SK-N-SH (cell line): Measurements from ENCODE around the gene ECM1. TPM values are rescaled to one million over a fixed set of nuclear protein-coding genes. Genes with fewer than 3 reads are reported as not detected.

Experiments
- CTCF ChIA-PET: fragments of 300-600, 350-600 bp; formaldehyde crosslinking; extraction: SDS; loops from one replicate; lab custom pipeline; 2021; lab: Yijun Ruan, JAX
- POLR2A ChIA-PET: fragments of 350-600 bp; sonication (Branson Sonifier 250); formaldehyde crosslinking; extraction: SDS; loops from one replicate; lab custom pipeline; 2020; ENCODE audit warnings: antibody characterized with exemption, inconsistent platforms; lab: Yijun Ruan, JAX
- DNase-seq: peaks from one replicate; pipeline ENCODE4 v3.0.0; 2012
- H2AFZ ChIP-seq: fragments of 200-600 bp; sonication (generic); 2 replicates; pipeline ENCODE4 v1.8.1; 2016; ENCODE audit warnings: antibody characterized with exemption, mild to moderate bottlenecking, low read depth
- H3F3A ChIP-seq: fragments of 200-600 bp; sonication (generic); replicated peaks from 2 replicates; pipeline ENCODE3; 2016; ENCODE audit warnings: antibody characterized with exemption, mild to moderate bottlenecking; ENCODE audit not compliant: insufficient read depth
- H3K27ac ChIP-seq, 2 experiments: fragments of 200-500 bp in 1 of 2; fragments of 200-600 bp in 1 of 2; sonication (Bioruptor generic) in 1 of 2; sonication (generic), shearing (Covaris generic) in 1 of 2; 2 replicates each; pipeline versions ENCODE4 v1.5.1 to v1.6.1; 2014 to 2016; ENCODE audit warnings: low read depth in 2 of 2, inconsistent platforms in 1 of 2, low read length in 1 of 2, mild to moderate bottlenecking in 1 of 2, mixed read lengths in 1 of 2
- H3K27me3 ChIP-seq: fragments of 200-600 bp; sonication (generic), shearing (Covaris generic); 2 replicates; pipeline ENCODE4 v1.6.1; 2016; ENCODE audit warnings: mixed run types; ENCODE audit not compliant: insufficient read depth
- H3K36me3 ChIP-seq, 2 experiments: fragments of 200-500 bp in 1 of 2; fragments of 200-600 bp in 1 of 2; sonication (Bioruptor generic) in 1 of 2; sonication (generic) in 1 of 2; replicated peaks in 1 of 2; 2 replicates each; pipeline versions ENCODE3 to v1.5.1; 2014 to 2016; ENCODE audit warnings: low read length in 1 of 2, mild to moderate bottlenecking in 1 of 2; ENCODE audit not compliant: insufficient read depth in 2 of 2, control insufficient read depth in 1 of 2
- H3K4me1 ChIP-seq, 2 experiments: fragments of 200-500 bp in 1 of 2; fragments of 200-600 bp in 1 of 2; sonication (Bioruptor generic) in 1 of 2; sonication (generic), shearing (Covaris generic) in 1 of 2; 2 replicates each; pipeline versions ENCODE4 v1.5.1 to v1.6.1; 2014 to 2016; ENCODE audit warnings: low read depth in 1 of 2, low read length in 1 of 2, mixed run types in 1 of 2; ENCODE audit not compliant: insufficient read depth in 2 of 2, control insufficient read depth in 1 of 2
- H3K4me2 ChIP-seq: fragments of 200-600 bp; sonication (generic), shearing (Covaris generic); 2 replicates; pipeline ENCODE4 v1.6.1; 2017; ENCODE audit warnings: mixed run types
- H3K4me3 ChIP-seq, 2 experiments: fragments of 200-500 bp in 1 of 2; fragments of 200-600 bp in 1 of 2; sonication (Bioruptor generic) in 1 of 2; sonication (generic), shearing (Covaris generic) in 1 of 2; 2 replicates each; pipeline versions ENCODE4 v1.5.1 to v1.8.1; 2014 to 2016; ENCODE audit warnings: low read depth in 2 of 2, inconsistent platforms in 1 of 2, low read length in 1 of 2, mild to moderate bottlenecking in 1 of 2, mixed read lengths in 1 of 2, moderate library complexity in 1 of 2
- H3K79me2 ChIP-seq: fragments of 200-600 bp; sonication (generic); 2 replicates; pipeline ENCODE4 v1.8.1; 2017; ENCODE audit warnings: mild to moderate bottlenecking; ENCODE audit not compliant: insufficient read depth
- H3K9ac ChIP-seq: fragments of 200-600 bp; sonication (generic); 2 replicates; pipeline ENCODE4 v1.6.1; 2017; ENCODE audit warnings: mixed run types
- H3K9me2 ChIP-seq: fragments of 200-600 bp; sonication (generic); 2 replicates; pipeline ENCODE4 v1.6.1; 2017; ENCODE audit warnings: mixed run types
- H3K9me3 ChIP-seq: fragments of 200-600 bp; sonication (generic); 2 replicates; pipeline ENCODE4 v1.6.1; 2017; ENCODE audit warnings: mixed run types, mild to moderate bottlenecking, moderate library complexity
- H4K20me1 ChIP-seq: fragments of 200-600 bp; sonication (generic); 2 replicates; pipeline ENCODE4 v1.6.1; 2017; ENCODE audit warnings: mild to moderate bottlenecking, mixed run types; ENCODE audit not compliant: insufficient read depth
- CHD2 ChIP-seq: fragments of 150-350 bp; IDR thresholded peaks from 2 replicates; pipeline ENCODE4 v1.6.1; 2018; ENCODE audit warnings: low read length; ENCODE audit not compliant: partially characterized antibody
- EZH2phosphoT487 ChIP-seq: fragments of 200-600 bp; sonication (generic); IDR thresholded peaks from 2 replicates; pipeline ENCODE4 v1.6.1; 2017; ENCODE audit warnings: low read depth, mixed run types, mild to moderate bottlenecking, antibody characterized with exemption, moderate library complexity, borderline replicate concordance
- FOSL2 ChIP-seq: IDR thresholded peaks from 2 replicates; pipeline ENCODE4 v1.4.0; 2012; ENCODE audit warnings: low read depth, mild to moderate bottlenecking, moderate library complexity, borderline replicate concordance
- FOXM1 ChIP-seq: IDR thresholded peaks from 2 replicates; pipeline ENCODE4 v1.4.0; 2012; ENCODE audit warnings: low read depth, mild to moderate bottlenecking
- JUND ChIP-seq: IDR thresholded peaks from 2 replicates; pipeline ENCODE4 v1.4.0; 2012
- MAX ChIP-seq: IDR thresholded peaks from 2 replicates; pipeline ENCODE4 v1.4.0; 2012; ENCODE audit warnings: low read depth
- REST ChIP-seq: IDR thresholded peaks from 2 replicates; pipeline ENCODE4 v1.6.1; 2012; ENCODE audit warnings: mild to moderate bottlenecking, low read depth, low read length, moderate library complexity
- TEAD4 ChIP-seq: IDR thresholded peaks from 2 replicates; pipeline ENCODE4 v1.4.0; 2012; ENCODE audit warnings: mild to moderate bottlenecking, borderline replicate concordance; ENCODE audit not compliant: insufficient read depth
- USF1 ChIP-seq: IDR thresholded peaks from 2 replicates; pipeline ENCODE4 v1.4.0; 2012; ENCODE audit warnings: low read depth, borderline replicate concordance
- WGBS: methylation state at CpG from one replicate; pipeline ENCODE4 v1.1.6; 2017; ENCODE audit warnings: low lambda C conversion rate; 5-methylcytosine and 5-hydroxymethylcytosine counted together
- polyA plus RNA-seq, 3 experiments: library from polyadenylated mRNA; depleted of rRNA; stranded (reverse); fragments of >200 nt; gene quantifications; 2 replicates each; pipeline ENCODE4 v1.2.3, GENCODE V29; 2012

ECM1 gene
- polyA plus RNA-seq, 1 of the 3 experiments (the other 2 are of a cell fraction), result 32.3 TPM

- H3K4me2 ChIP-seq, result peak overlapping the region; percentile 67
- no peaks in the 10 kb centered on the region for H4K20me1 ChIP-seq
- ChIA-PET CTCF (interaction anchor here (0.7 to 10.0 kb wide), 6 partner anchors 11 to 455 kb away, joined by 3 to 88 read pairs (median 6); no protein-coding TSS in a partner anchor), POLR2A (interaction anchor here (1.4 kb wide), 1 partner anchor 12 kb away, joined by 4 read pairs; no protein-coding TSS in a partner anchor)
- WGBS, result 58% methylated on average over 41 of the region's 43 CpGs
- peaks cover 17% of the 10 kb centered on the region for H3F3A ChIP-seq
- DNase-seq, result no peak
- H2AFZ ChIP-seq, result 0 out of 2 replicates have a peak overlapping the region, but pooled peaks have one; percentile 41
- no peaks in the 10 kb centered on the region for H3K79me2 ChIP-seq
- no peak overlapping the region for H3K27ac ChIP-seq
- TF ChIP-seq REST, result no peak
- no peak for TF ChIP-seq FOXM1
- no peak for TF ChIP-seq JUND
- TF ChIP-seq TEAD4, result no peak
- no peaks in the 10 kb centered on the region for H3K9me3 ChIP-seq
- no peak overlapping the region for H3K9ac ChIP-seq
- no peaks in the 10 kb centered on the region for H3K27me3 ChIP-seq
- H3K4me1 ChIP-seq, result peaks cover 8 to 13% of the 10 kb centered on the region in 2 experiments; a peak in 2 of 4 replicates
- H3K36me3 ChIP-seq, result no peaks in the 10 kb centered on the region
- no peaks in the 10 kb centered on the region for H3K9me2 ChIP-seq
- peak overlapping the region; percentile 19 to 33; a peak in 2 of 4 replicates for H3K4me3 ChIP-seq
These were observed 41.8 kb downstream of the ECM1 start for GRCh38 chr1:150549496-150550221.

- no peaks in the 10 kb centered on the region for H3K9me2 ChIP-seq
- peaks cover 17% of the 10 kb centered on the region for H3F3A ChIP-seq
- no peaks in the 10 kb centered on the region for H4K20me1 ChIP-seq
- no peak overlapping the region for H3K4me2 ChIP-seq
- ChIA-PET POLR2A (no interaction called here), CTCF (interaction anchor here (1.2 to 7.3 kb wide), 3 partner anchors 10 to 71 kb away, joined by 4 to 88 read pairs (median 8); no protein-coding TSS in a partner anchor)
- H3K36me3 ChIP-seq, result no peaks in the 10 kb centered on the region
- no peak overlapping the region for H3K9ac ChIP-seq
- no peaks in the 10 kb centered on the region for H3K27me3 ChIP-seq
- no peak for DNase-seq
- H3K4me3 ChIP-seq, result no peak overlapping the region
- no peak overlapping the region for H3K27ac ChIP-seq
- H3K4me1 ChIP-seq, result peaks cover 8 to 13% of the 10 kb centered on the region in 2 experiments; a peak in 2 of 4 replicates
- no peaks in the 10 kb centered on the region for H3K9me3 ChIP-seq
- H2AFZ ChIP-seq, result no peak overlapping the region
- no peaks in the 10 kb centered on the region for H3K79me2 ChIP-seq
- WGBS, result 88% methylated on average over 17 of the region's 22 CpGs
- TF ChIP-seq TEAD4, result no peak
- TF ChIP-seq FOSL2, result no peak
- no peak for TF ChIP-seq EZH2phosphoT487
- TF ChIP-seq CHD2, result no peak
- no peak for TF ChIP-seq MAX
- no peak for TF ChIP-seq USF1
These were observed 42.5 kb downstream of the ECM1 start for GRCh38 chr1:150550222-150551050.
